Activated effector memory CD4-positive, alpha-beta T cell treated with Interleukin-2 at 50 U/mL for 16 hours (primary cell): Measurements from ENCODE around the gene GHRL.
"Not testable (repeated sequence)": the region's sequence is repeated elsewhere in the genome, so short reads cannot be mapped to it uniquely, and the experiment has no call there.

ENCODE experiments used
- DNase-seq: peaks from one replicate; pipeline ENCODE4 v3.0.0-alpha.2; 2020

The GHRL gene

DNA sequence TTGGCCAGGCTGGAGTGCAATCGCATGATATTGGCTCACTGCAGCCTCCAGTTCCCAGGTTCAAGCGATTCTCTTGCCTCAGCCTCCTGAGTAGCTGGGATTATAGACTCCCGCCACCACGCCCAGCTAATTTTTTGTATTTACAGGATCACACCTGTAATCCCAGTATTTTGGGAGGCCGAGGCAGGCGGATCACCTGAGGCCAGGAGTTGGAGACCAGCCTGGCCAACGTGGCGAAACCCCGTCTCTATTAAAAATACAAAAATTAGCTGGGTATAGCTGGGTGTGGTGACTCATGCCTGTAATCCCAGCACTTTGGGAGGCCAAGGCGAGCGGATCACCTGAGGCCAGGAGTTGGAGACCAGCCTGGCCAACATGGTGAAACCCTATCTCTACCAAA, 20.3 kb downstream of the GHRL start:
- not testable (repeated sequence) for DNase-seq

DNA sequence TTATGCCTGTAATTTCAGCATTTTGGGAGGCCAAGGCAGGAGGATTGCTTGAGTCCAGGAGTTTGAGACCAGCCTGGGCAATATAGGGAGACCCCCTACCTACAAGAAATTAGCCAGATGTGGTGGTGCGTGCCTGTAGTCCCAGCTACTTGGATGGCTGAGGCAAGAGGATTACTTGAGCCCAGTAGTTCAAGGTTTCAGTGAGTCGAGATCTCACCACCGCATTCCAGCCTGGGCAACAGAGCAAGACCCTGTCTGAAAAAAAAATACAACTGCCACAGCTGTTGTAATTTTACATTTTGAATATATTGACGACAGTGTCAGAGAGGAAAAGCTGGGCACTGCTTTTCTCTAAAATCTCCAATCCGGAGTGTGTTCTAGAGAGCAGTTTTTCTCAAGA, 23.3 kb downstream of the GHRL start:
- DNase-seq, result no peak

DNA sequence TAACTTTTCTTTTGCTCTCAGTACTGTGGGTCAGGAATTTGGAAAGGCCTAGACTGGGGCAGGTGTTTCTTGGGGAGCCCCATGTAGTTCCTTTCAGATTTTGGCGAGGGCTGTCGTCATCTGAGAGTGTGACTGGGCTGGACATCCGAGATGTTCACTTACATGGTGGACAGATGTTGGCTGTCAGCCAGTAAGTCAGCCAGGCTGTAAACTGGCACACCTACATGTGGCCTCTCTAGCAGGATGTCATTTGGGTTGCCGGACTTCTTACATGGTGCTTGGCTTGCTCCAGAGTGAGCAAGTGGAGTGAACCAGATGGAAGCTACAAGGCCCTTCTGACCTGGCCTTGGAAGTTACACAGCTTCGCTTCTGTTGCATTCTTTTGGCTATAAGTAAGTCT, 23.8 kb downstream of the GHRL start:
- no peak for DNase-seq

DNA sequence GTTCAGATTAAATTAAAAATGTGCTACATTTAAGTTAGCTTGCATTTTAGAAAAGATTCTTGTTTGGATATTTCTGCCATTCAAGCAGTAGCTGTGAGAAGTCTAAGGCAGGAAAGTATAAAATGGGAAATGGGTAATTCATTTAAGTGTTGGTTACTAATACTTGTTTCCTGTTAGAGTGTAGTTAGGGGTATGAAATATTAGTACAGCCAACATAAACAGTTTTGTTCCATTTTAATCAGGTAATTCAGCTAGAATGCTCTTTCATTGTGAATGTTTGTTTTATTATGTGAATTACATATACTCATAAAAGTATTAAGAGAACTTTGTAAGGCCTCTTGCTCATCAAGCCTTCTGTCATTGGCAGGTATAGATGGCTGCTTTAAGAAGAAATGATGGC, 24.6 kb downstream of the GHRL start:
- no peak for DNase-seq

DNA sequence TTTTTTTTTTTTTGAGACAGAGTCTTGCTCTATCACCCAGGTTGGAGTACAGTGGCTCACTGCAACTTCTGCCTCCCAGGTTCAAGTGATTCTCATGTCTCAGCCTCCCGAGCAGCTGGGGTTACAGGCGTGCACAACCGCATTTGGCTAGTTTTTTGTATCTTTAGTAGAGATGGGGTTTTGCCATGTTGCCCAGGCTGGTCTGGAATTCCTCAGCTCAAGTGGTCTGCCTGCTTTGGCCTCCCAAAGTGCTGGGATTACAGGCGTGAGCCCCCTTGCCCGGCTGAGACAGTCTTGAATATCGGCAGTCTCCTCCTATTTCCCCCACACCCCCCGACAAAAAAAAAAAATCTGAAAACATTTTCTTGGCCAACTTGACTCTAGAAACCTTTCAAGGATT, 25.8 kb downstream of the GHRL start:
- not testable (repeated sequence) for DNase-seq

DNA sequence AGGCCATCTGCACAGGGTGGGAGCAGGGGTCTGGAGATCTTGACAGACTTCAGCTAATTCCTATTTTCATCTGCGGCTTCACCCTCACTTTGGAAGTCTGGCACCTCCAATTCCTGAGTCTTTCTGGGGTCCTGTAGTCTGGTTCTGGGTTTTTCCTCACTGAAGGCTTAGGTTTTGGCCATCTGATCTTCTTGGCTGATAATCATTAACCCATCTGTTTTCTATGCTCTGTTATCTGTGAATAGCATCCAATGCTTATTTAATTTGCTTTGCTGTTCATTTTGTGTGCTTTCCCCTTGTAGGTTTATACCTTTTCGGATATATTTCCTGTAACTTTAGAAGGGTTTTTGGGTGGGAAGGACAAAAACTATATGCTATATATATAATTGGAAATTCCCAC, 26.9 kb downstream of the GHRL start:
- DNase-seq, result no peak

DNA sequence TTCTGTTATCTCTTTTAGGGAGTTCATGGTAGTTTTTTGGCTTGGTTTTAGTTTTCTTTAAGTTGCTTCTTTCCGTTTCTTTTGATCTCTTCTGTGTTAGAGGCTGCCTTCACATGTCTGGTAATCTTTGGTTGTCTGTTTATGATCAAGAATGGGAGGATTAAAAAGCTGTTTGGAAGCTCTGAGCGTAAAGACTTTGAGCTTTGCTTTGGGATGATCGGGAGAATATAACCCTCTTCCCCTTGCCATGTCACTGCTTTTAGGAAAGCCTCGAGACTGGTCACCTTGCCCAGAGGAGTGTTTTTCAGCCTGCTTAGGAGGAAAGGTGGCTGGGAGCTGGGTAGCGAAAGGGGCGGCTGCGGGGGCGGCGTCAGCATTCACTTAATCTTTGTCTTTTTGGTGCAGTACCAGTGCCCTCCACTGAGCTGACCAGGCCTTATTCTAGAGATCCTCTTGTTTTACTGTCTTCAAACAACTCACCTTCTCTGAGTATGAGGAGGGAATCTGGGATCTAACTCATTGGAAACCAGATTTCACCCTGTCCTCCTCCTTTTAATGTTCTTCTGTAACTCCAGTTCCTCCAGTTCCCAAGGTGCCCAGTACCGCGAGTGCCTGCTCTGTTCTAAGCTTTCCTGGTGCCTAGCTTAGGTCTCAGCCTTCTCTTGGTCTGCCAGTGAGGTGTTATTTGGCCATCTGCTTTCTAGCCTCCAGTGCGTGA, 28.9 kb downstream of the GHRL start:
- peak; percentile 55 for DNase-seq

DNA sequence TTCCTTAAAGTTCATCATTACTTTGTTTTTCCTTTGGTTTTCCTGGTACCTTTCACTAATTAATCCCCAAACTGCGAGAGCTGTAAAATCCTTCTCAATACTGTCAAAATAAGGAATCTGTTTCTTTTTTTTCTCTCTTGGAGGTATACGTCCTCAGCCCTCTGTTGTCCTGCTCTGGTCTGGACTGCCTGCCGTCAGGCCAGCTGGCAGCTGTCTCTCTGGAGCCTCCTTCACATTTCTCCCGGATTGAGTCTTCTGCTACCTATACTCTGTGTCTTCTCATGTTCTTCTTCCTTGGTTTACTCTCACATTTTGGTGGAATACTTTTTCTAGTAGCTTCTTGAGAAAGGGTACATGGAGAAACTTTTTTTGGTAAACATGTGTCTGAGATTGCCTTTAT, 30.7 kb downstream of the GHRL start:
- no peak for DNase-seq

DNA sequence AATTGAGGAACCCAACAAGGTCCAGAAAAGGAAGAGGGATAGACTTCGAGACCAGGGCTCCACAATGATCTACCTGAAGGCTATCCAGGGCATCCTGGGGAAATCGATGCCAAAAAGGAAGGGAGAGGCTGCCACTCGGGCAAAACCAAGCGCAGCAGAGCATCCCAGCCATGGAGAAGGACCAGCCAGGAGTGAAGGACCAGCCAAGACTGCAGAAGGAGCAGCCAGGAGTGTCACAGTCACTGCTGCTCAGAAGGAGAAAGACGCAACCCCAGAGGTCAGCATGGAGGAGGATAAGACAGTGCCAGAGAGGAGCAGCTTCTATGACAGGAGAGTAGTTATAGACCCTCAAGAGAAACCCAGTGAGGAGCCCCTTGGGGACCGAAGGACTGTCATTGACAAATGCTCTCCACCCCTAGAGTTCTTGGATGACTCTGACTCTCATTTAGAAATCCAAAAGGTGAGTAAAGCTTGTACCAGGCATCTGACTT, 32.5 kb downstream of the GHRL start:
- DNase-seq, result no peak

DNA sequence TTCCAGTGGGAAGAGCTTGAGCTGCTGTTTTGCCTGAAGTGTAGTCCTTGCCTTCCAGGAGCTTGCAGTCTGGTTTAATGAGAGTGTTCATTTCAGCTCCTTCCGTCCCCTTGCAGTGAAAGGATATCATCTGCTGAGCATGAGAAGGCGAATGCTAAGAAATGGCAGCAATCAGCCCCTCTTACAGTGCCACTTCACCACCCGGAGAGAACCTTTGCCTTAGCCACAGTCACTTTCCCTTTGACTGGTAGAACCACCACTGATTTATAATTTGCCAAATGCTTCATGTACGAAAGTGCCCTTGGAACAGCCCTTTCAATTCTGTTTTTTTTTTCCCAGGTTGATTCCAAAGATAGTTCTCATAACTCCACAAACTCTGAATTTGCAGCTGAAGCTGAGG, 32.9 kb downstream of the GHRL start:
- DNase-seq, result no peak

DNA sequence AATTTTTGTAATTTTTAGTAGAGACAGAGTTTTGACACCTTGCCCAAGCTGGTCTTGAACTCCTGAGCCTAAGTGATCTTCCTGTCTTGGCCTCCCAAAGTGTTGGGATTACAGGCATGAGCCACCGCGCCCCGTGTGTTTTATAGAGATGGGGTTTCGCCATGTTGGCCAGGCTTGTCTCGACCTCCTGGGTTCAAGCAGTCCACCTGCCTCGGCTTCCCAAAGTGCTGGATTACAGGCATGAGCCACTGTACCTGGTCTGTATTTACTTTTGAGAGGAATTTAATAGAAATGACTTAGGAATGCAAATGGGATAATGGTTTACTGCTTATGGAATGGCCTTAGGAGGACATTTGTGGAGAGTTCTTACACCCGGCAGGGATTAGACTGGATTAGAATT, 33.7 kb downstream of the GHRL start:
- no peak for DNase-seq

DNA sequence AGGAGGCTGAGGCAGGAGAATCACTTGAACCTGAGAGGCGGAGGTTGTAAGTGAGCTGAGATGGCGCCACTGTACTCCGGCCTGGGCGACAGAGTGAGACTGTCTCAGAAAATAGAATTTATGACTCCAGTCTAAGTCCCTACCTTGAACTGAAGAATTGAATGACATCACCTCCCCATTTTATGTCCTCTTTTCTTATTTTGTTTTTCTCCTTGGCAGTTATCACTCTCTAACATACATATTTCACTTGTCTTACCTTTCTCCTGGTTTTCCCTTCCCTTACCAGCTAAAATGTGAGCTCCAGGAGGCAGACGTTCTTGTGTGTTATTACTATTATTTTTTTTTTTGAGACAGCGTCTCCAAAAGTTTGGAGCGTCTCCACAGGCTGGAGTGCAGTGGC, 36.9 kb downstream of the GHRL start:
- DNase-seq, result no peak

DNA sequence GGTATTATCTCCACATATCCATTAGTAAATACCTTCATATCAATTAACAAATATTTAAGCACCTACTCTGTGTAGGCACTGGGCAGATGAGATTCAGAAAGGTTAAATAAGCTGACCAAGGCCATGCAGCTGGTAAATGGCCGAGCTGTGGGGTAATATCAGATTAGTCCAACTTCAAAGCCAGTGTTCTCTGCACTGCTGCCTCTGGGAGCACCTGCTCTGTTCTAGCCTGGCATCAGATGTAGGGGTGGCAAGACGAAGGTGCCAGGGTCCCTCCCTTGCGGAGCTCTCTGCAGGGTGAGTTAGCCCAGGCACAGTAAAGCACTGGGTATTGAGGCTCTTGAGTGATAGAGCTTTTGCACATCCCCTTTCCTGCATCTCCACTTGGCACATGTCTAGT, 39.0 kb downstream of the GHRL start:
- DNase-seq, result no peak

DNA sequence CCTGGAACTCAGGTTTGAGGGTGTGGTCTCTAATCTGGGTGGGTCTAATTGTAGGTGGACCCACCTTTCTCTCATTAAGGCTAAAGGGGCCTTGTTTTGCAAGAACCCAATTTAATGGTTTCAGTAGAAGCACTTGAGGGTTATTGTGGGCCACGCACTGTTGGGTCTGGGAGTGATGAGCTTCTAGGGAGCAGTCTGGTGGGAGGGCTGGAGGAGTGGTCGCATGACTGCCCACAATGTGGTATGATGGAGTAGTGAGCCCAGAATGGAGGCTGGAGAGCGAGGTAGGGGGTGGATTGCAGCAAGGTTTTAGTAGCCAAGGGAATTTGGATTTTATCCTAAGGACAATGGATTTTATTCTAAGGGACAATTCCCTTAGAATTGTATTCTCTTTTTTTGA, 41.7 kb downstream of the GHRL start:
- DNase-seq, result no peak

DNA sequence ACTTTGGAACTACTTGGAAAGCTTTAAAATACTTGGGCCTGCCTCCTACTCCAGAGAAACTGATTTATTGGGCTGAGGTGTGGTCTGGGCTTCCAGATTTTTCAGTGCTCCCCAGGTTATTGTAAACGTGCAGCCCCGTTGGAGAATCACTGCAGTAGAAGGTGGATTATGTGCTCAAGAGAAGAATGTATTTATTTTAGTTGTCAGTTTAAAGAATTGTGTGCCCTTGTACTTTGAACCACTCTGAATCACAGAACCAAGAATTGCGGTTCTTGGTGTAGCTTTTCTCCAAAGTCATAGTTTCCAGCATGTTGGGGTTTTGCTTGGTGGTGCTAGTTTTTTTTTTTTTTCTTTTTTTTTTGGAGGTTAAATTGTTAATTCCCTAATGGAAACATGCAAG, 42.9 kb downstream of the GHRL start:
- no peak for DNase-seq

DNA sequence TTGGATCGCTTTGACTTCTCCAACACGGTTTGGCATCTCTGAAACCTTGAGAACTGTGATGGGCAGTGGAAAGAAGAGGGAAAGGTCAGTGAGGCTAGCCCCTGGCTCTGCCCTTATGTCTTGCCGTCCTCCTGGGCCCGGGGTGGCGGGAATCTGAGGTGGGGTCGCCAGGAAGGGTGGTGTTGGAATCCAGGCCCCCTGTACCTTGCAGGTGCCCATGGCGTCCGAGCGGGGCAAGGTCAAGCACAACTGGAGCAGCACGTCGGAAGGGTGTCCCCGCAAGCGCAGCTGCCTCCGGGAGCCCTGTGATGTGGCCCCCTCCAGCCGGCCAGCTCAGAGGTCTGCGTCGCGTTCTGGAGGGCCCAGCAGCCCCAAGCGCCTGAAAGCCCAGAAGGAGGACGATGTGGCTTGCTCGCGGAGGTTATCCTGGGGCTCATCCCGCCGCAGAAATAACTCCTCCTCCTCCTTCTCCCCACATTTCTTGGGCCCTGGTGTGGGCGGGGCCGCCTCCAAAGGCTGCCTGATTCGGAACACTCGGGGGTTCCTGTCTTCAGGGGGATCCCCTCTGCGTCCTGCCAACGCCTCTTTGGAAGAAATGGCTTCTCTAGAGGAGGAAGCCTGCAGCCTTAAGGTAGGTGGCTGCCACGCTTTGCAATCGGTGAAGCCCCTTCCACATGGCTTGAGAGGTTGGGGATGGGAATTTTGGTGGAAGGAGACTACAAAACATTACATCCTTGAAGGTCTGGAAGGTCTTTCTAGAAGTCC, 43.6 kb downstream of the GHRL start:
- peak; percentile 25 for DNase-seq

DNA sequence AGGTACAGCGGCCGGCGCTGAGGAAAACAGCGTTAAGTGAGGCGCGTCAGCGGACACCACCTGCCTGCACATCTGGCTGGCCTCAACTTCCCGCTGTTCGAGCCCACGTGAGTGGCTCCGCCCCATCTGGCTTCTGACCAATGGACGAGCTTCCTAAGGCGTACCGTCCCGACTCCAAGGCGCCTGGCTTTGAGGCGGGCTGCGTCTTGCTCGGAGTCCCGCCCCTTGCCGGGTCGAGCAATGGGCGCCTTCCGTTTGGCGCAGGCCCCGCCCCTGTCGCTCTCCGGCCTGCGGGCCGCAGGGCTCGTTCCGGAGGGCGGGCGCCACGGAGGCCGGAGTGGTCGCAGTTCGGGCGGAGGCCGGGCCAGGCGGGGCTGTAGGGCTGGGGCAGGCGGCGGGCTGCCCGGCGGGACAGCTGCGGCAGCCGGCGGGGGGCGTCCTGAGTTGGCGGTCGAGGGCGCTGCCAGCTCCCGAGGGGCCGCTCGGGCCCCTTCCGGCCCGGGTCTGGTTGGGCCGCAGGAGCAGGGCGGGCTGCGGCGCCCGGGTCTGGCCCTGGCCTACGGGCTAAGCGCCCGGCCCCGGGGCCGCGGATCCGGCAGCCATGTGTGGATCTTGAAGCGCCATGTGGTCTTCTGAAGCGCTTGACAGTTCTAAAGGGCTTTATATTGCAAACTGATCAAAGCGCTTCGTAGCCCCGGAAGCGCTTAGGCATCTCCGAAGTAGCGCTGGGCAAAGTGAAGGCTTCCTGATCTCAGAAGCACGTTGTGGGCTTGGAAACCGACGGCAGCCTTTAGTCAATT, 44.4 kb downstream of the GHRL start, which contains the start of gene TATDN2:
Gene TATDN2 (plus strand): TSS at position 276 of the 800 bp plus-strand sequence. CDS start 742 bp downstream, outside the sequence.
- DNase-seq, result peak; percentile 91

DNA sequence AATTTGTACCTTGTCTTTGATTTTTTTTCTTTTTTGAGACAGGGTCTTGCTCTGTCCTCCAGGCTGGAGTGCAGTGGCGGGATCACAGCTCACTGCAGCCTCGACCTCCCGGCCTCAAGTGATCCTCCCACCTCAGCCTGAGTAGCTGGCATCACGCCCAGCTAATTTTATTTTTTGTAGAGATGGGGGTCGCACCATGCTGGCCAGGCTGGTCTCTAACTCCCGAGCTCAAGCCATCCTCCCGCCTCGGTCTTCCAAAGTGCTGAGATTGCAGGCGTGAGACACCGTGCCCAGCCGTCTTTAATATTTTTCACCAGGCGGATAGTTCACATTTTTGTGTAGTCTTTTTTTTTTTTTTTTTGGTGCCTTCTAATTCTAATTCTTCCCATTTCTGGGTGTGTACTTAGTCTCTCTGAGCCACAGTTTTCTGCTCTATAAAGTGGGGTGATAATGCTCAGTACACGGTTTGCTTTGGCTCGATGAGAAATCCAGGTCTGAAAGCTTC, 45.0 kb downstream of the GHRL start:
- no peak for DNase-seq

DNA sequence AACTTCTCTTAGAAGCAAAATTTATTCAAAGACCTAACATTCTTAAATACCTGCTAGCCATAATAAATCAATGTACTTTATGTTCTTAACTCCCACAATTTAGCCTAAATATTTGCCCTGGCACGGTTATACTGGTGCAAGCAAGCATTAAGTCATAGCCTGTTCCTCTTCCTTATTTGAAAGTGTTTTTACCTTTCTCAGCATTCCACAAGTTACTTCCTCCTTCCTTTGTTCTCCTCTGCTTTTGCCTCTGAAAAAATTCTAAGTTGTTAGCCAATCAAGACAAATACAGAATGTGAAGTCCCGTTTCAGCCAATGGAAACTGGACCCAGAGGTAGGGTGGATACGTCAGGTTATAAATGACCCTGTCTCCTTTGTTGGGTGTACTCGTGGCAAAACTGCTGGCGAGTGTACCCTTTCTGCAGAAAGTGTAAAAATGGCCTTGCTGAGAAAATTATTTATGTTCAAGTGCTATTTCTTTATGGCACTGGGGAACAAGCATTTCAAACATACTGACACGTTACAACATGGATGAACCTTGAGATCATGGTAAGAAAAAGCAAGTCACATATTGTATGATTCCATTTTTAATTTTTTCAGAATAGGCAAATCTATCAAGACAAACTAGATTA, 47.5 kb downstream of the GHRL start:
- no peak for DNase-seq

DNA sequence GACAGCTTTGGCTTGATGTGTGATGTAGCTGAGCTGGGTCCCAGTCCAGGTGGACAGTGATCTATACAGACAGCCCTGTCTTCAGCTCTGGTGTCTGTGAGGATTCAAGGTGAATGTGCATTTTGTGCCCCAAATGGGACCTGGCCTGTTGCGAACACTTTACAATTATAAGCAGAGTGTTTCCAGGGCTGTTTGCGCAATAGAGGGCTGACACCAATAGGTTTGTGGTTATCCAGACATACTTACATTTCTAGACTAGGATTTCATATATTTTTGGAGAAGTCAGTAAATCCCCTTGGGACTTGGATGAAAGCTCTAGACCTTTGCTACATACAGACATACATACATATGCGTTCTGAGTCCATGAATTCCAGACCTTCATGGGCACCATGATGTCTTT, 48.7 kb downstream of the GHRL start:
- DNase-seq, result no peak

DNA sequence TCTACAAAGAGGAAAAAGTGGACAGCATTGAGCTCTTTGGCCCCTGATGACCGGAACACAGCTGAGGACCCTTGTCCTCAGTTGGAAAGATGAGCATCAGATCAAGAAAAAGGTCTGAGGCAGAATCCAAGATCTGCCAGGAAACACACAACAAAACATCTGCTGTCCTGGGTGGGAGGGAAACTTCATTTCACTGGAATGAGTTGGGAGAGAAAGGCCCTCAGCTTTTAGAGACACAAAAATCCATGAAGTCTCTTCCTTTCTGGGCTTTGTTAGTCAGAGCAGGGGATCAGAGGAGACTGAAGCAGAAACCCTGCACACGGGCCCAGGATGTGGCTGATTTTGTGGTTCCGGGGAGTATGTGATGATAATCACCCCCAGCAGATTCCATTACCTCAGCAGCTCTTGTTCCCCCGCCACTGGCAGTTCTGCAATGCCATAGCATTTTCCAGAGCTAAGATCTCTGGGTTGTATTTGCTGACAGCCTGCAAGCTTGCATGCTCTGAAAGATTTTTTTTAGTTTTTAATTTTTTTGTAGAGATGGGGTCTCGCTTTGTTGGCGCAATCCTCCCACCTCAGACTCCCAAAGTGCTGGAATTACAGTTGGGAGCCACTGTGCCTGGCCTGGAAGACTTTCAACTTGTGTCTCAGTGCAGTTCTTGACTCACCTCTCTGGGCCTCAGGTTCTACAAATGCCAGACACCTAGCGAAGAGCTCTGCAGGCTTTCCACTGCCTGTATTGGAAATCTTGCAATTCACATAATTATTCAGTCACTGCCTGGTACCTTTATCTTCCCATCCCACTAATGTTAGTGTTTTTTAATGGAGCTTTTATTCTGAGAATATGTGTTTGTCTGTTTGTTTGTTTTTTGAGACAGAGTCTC, 50.3 kb downstream of the GHRL start:
- peak; percentile 65 for DNase-seq

DNA sequence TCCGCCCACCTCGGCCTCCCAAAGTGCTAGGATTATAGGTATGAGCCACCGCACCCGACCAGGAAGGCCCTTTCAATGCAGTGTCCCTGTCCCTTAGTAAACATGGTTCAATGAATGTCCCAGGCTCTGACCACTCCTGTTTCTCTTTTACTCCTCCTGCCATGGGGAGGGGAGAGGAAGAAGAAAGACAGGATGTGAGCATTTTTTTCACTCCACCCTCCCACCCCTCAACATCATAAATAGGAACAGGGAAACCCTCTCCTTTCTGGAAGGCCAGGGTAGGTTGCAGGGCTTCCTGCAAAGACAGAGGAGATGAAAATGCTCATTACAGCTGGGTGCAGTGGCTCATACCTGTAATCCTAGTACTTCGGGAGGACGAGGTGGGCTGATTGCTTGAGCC, 51.9 kb downstream of the GHRL start:
- no peak for DNase-seq
